Calu3 (cell line): Measurements from ENCODE around the gene GRK4. TPM values are rescaled to one million over a fixed set of nuclear protein-coding genes. Genes with fewer than 3 reads are reported as not detected.
"Not testable (repeated sequence)": the region's sequence is repeated elsewhere in the genome, so short reads cannot be mapped to it uniquely, and the experiment has no call there.

Source experiments
- BruUV-seq: library from RNA; stranded (reverse); fragments of 400-500 nt; replicated peaks from 2 replicates; lab custom pipeline; 2021; lab: Mats Ljungman, UMichigan
- CTCF ChIA-PET: fragments of 300-600 bp; sonication (Branson Sonifier 250); formaldehyde crosslinking; loops from one replicate; lab custom pipeline; 2022; ENCODE audit warnings: antibody characterized with exemption; lab: Charles Lee
- DNase-seq: peaks from one replicate; pipeline ENCODE4 v3.0.0; 2022
- H3K27ac Mint-ChIP-seq: one replicate; pipeline ENCODE4 v1.8.0; 2022; ENCODE audit warnings: mixed read lengths; ENCODE audit not compliant: unreplicated experiment
- H3K27me3 Mint-ChIP-seq: one replicate; pipeline ENCODE4 v1.8.0; 2022; ENCODE audit warnings: mixed read lengths; ENCODE audit not compliant: unreplicated experiment
- H3K36me3 Mint-ChIP-seq: one replicate; pipeline ENCODE4 v1.8.0; 2022; ENCODE audit warnings: mild to moderate bottlenecking, moderate library complexity, mixed read lengths; ENCODE audit not compliant: insufficient read depth, unreplicated experiment
- H3K4me1 Mint-ChIP-seq: one replicate; pipeline ENCODE4 v1.8.0; 2022; ENCODE audit warnings: mild to moderate bottlenecking, low read depth, mixed read lengths; ENCODE audit not compliant: unreplicated experiment
- H3K4me3 Mint-ChIP-seq: one replicate; pipeline ENCODE4 v1.8.0; 2022; ENCODE audit warnings: mild to moderate bottlenecking, low read depth, moderate library complexity, mixed read lengths; ENCODE audit not compliant: unreplicated experiment
- H3K9me3 Mint-ChIP-seq: one replicate; pipeline ENCODE4 v1.8.0; 2022; ENCODE audit warnings: low read depth, mixed read lengths; ENCODE audit not compliant: unreplicated experiment
- CTCF ChIP-seq: fragments of 200-600 bp; IDR thresholded peaks from one replicate; pipeline ENCODE4 v1.8.0; 2022; ENCODE audit warnings: antibody characterized with exemption; ENCODE audit not compliant: unreplicated experiment
- intact Hi-C: fragments of 100-400 bp; cut with micrococcal nuclease; formaldehyde crosslinking; loops from one replicate; pipeline ENCODE4 v1.10.0; 2022; ENCODE audit not compliant: unreplicated experiment
- total RNA-seq: library from RNA; stranded (reverse); gene quantifications from 2 replicates; pipeline ENCODE4 v1.2.3, GENCODE V29; 2022

The GRK4 gene
- total RNA-seq, 1 experiment from 2014 or later = 0.80 TPM

- H3K27me3 Mint-ChIP-seq = no peaks in the 10 kb centered on the region
- DNase-seq = no peak
- CTCF ChIA-PET = no interaction called here
- BruUV-seq = no TSS peak
- no peaks in the 10 kb centered on the region for H3K9me3 Mint-ChIP-seq
- TF ChIP-seq CTCF = no peak
- H3K27ac Mint-ChIP-seq = peak overlapping the region; percentile 76
- peaks cover 72% of the 10 kb centered on the region for H3K36me3 Mint-ChIP-seq
- intact Hi-C loops = no loop called here
- H3K4me3 Mint-ChIP-seq = peak overlapping the region; percentile 55
- peaks cover 18% of the 10 kb centered on the region for H3K4me1 Mint-ChIP-seq
Observed at GRCh38 chr4:2936773-2937145, 26.6 kb upstream of the GRK4 start.

GRCh38 chr4:2937146-2937857 lies 26.1 kb upstream of the GRK4 start:
- TF ChIP-seq CTCF = no peak
- Mint-ChIP-seq H3K4me1 (peaks cover 18% of the 10 kb centered on the region), H3K36me3 (peaks cover 68% of the 10 kb centered on the region), H3K27ac (peak overlapping the region; percentile 76), H3K4me3 (peak overlapping the region; percentile 55), H3K9me3 (no peaks in the 10 kb centered on the region), H3K27me3 (no peaks in the 10 kb centered on the region)
- no TSS peak for BruUV-seq
- DNase-seq = peak; percentile 81
- intact Hi-C loops = no loop called here
- CTCF ChIA-PET = interaction anchor here (0.6 kb wide), 1 partner anchor 163 kb away, joined by 5 read pairs; no protein-coding TSS in a partner anchor

GRCh38 chr4:2937986-2938385 lies 25.4 kb upstream of the GRK4 start:
- intact Hi-C loops = no loop called here

GRCh38 chr4:2938411-2938810 lies 25.0 kb upstream of the GRK4 start:
- intact Hi-C loops, H3K9me3 Mint-ChIP-seq, H3K27me3 Mint-ChIP-seq, BruUV-seq, H3K4me3 Mint-ChIP-seq, DNase-seq, H3K27ac Mint-ChIP-seq: not testable (repeated sequence)
- CTCF ChIA-PET = interaction anchor here (0.6 kb wide), 1 partner anchor 175 kb away, joined by 3 read pairs; no protein-coding TSS in a partner anchor
- H3K36me3 Mint-ChIP-seq = peaks cover 71% of the 10 kb centered on the region
- peaks cover 18% of the 10 kb centered on the region for H3K4me1 Mint-ChIP-seq

More at GRCh38 chr4:2937986-2938385, 25.4 kb upstream of the GRK4 start:
- no TSS peak for BruUV-seq
- peaks cover 72% of the 10 kb centered on the region for H3K36me3 Mint-ChIP-seq
- no peak overlapping the region for H3K4me3 Mint-ChIP-seq
- H3K27ac Mint-ChIP-seq = no peak overlapping the region
- H3K9me3 Mint-ChIP-seq = no peaks in the 10 kb centered on the region
- DNase-seq = no peak
- no peak for TF ChIP-seq CTCF
- no peaks in the 10 kb centered on the region for H3K27me3 Mint-ChIP-seq
- H3K4me1 Mint-ChIP-seq = peaks cover 18% of the 10 kb centered on the region
- CTCF ChIA-PET = interaction anchor here (0.6 kb wide), 2 partner anchors 163 to 174 kb away, joined by 3 to 5 read pairs; no protein-coding TSS in a partner anchor

- intact Hi-C loops = no loop called here
- BruUV-seq = no TSS peak
- Mint-ChIP-seq H3K4me1 (peaks cover 18% of the 10 kb centered on the region), H3K36me3 (peaks cover 67% of the 10 kb centered on the region), H3K9me3 (no peaks in the 10 kb centered on the region), H3K4me3 (no peak overlapping the region), H3K27me3 (no peaks in the 10 kb centered on the region), H3K27ac (no peak overlapping the region)
- CTCF ChIA-PET = no interaction called here
- DNase-seq = no peak
- no peak for TF ChIP-seq CTCF
Observed at GRCh38 chr4:2938906-2939305, 24.5 kb upstream of the GRK4 start.
